GM21786 (cell line): ENCODE data around the gene MTA2.
"Not testable (repeated sequence)": the region's sequence is repeated elsewhere in the genome, so short reads cannot be mapped to it uniquely, and the experiment has no call there.

ENCODE experiments used
- ATAC-seq: cut with Tn5 transposase; IDR thresholded peaks from one replicate; pipeline ENCODE4 v1.9.1; 2021; ENCODE audit not compliant: unreplicated experiment

MTA2 gene

DNA sequence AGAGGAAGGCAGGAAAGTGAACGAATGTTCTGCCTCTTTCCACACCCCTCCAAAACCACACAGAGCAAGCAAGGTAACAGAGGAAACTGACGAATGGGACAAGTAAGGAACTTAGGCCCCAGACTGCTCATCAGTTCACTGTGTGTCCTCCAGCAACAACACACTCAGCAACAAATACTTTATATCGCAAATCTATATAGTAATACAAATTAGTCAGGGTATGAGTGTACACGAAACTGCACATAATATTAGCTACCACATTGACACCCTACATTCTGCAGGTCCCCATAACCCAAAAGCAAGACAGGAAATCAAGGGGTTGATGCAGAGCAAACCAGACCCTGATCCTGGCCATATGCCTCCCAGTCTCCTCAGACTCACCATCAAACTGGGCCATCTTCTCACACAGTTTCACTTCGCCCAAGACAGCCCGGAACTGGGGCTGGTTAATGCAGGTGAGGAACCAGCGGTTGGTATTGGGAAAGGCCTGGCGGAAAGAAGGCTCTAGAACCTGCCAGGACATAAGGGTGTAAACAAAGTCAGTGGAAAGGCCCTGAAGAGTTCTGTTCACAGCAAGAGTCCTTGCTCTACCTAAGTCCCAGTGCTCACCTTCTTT is 34.5 kb downstream of the MTA2 start:
- ATAC-seq = no peak

DNA sequence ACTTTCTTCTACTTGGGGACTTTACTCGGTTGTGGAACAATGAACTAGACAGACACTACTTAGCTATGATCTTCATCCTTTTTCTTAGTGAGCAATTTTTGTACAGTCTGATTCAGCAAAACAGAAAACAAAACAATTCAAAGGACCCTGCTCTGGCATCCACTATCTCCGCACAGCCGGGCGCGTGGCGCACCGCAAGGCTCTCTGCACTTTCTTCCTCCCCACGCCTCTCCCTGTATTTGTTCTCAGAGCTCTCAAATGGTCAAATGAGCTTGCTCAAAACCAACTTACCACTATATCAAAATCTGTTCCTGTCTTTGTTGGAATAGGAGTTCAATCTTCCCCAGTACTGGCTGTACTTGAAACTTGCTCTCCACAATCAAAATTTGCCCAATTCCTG is 35.4 kb downstream of the MTA2 start:
- no peak for ATAC-seq

- ATAC-seq = no peak
These were observed 36.4 kb downstream of the MTA2 start for GRCh38 chr11:62565100-62565802.

DNA sequence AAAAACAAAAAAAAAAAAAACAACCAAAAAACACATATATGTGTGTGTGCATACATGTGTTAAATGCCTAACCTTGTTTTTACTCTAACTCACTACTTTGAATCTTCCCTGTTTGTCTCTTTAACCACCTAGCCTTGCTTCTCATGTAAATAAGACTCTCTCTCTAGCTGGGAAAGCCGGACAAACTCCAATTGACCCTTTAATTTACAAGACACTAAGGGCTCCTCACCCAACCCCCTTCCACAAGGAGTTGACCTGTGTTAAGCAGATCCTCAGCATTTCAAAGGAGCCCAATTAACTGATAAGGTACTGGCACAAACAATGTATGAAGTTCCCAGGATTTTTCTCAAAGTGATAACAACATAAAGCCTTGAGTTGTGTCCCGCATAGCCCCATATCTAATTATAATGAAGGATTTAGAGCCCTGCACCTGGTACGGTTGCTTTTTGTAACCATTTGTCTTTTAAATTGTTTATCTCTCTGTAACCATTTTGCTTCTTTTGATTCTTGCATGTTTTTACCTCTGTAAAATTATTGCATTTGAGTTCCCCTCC is 39.9 kb downstream of the MTA2 start:
- ATAC-seq = not testable (repeated sequence)

- no peak for ATAC-seq
These were observed 41.0 kb downstream of the MTA2 start for GRCh38 chr11:62560566-62561103.

DNA sequence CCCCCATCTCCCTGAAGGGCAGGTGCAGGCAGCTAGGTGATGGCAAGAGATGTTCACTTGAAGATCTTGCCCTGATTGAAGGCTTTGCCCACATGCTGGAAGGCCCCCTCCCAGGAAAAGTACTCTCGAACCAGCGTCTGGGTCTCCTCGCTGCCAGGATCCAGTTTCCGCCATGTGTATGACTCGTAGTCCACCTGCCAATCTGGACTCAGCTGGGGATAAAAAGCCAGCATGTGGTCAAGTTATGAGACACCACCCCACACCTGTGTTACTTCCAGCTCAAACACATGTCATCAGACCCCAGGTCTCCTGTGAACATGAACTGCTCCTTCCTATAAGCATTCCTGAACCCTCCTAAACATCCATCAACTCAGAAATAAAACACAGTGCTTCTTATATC is 42.0 kb downstream of the MTA2 start:
- not testable (repeated sequence) for ATAC-seq

DNA sequence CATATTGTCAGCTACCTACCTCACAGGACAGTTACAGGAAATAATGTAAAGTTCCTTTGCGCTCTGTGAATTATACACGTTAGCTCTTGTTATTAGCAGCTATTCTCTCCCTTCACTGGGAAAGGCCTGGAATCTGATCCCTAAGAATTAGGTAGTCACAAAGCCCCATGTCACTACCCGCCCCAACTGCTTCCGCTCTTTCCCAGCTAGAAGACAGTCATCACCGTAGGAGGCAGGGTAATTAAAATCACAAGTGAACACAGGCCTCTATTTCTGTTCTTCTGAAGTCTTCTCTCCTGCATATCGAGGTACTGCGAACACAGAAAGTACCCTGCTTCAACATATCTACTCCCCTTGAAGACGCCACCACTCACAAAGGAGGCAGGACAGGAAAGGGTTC is 42.5 kb downstream of the MTA2 start:
- no peak for ATAC-seq

DNA sequence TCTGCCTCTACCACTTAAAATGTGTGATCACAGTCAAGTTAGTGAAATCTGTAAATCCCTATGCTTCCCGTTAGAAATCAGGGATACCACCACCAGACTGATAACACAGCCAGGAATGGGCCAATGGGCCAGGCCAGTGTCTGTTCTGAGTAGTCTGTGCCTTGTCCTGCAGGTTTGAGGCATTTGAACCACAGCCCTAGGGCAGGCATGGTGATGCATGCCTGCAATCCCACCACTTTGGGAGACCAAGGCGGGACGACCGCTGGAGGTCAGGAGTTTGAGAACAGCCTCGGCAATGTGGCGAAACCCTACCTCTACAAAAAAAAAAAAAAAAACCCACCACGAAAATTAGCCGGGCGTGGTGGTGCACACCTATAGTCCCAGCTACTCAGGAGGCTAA is 43.0 kb downstream of the MTA2 start:
- ATAC-seq = no peak

DNA sequence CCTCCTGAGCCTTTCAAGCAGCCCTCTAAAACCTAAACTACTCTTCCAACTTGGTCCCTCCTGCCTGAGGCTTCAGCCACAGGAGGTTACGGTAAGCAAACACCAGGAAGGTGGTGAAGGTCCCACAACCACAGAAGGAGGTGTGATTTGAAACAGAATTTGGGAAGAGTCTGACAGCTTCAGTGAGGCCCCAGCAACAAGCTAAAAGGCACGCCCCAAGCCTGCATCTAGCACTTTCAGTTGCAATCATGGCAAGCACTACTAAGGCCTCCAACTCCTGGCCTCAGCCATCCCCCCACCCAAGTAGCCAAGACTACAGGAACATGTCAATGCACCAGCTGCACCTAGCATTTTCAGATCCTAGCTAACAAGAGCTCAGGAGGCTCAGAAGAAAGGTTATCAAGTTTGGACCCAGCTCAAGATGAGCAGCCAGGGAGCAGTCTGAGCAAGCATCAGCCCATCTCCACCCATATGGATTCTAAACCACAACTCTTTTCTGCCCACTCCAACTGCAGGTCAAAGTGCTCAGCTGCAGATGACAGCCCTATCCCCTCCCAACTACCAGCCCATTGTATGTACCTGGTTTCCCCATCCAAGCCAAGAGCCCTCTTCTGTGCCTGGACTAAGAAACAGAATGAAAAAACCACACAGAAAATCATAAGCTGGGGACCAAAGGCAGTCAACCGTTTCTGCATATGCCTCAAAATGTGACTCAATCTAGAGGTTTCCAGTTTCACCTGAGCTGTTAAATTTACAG is 44.6 kb downstream of the MTA2 start:
- no peak for ATAC-seq

DNA sequence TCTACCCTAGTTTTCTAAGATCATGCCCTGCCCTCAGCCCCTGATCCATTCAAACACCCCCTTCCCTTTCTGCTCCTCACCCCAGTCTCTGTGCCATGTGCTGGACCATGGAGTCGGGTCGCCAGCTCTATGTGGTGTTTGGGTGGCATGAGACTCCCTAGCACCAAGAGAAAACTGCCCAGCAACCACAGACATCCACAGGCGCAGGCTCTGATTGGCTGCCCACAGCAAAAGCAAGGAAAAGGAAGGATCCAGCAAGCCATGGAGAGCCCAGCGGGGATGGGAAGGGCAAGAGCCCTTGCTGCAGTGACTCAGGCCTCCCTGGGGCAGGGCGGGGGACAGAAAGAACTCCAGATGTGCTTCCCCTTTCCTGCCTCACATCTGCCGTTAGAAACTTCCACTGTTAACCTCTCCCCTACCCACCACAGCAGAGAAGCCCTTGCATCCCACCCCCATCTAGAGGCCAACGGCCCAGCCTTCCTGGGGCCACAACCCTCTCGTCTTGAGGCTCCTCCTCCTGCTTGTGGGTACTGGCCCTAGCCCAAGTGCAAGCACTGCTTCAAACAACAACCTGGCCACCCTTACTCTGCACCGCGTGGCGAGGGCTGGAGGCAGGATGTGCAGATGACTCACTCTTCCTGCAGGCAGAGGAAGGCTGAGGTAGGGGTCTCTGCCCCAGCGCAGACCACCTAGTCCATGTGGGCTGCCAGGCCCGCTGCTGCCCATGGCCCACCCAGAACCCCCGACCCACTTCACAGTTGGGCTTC is 45.4 kb downstream of the MTA2 start:
- ATAC-seq = peak; percentile 39

DNA sequence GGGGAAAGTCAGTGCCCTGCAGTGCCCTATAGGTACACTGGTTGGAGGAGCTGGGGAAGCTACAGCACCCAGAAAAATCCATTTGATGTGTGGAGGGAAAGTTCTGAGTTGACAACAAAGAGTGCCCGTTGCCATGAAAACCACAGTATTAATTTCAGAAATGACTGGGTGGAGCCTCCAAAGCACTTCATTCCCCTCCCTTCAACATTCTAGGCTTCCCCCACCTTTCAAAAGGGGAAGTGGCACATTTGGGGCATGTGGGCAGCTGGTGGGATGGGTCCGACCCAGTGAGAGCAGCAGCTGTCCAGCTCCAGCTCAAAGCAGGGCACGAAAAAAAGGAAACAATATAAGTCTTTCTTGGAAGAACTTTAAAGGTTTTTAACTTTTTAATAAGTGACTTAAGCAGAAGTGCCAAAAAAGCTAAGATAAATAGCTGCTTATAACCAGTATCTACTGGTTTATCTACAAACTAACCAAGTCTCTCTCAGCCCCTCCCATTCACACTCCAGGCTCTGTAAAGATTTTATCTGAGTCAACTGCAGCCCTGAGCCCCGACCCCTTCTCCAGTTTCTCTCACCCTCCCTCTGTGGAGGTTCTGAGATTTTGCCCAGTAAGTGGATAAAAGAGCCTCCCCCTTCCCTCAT is 46.1 kb downstream of the MTA2 start:
- peak; percentile 40 for ATAC-seq

DNA sequence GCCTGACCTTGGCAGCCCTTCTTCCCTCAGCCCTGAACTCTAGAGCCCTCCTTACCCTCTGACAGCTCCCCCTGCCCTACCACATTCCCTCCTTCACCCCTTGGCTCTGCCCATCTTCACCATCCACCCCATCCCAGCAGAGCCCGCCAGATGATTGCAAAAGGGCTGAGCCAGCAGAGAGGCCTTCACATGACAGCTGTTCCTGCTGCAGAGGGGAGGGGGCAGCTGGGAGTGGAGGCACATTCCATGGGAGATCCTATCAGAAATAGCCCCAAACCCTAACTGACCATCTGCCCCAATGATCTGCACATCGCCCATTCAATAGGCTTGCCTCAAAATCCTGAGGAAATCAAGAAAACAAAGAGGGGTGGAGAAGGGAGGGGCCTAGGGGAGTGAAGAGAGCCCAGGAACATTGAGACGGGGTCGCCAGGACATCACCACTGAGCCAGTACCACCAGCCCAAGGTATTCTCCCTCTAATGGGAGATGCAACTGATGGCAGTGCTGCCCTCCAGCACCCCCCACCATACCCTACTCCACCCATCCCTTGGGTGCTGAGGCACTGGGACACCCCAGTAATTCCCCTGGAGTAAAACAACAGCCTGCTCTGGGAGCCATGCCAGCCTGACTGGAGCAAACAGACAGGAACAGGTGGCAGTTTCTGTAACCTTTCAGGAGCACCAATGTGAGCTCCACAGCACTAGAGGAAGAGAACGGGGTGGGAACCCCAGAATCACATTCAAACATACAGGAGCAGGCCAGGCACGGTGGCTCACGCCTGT is 47.1 kb downstream of the MTA2 start:
- no peak for ATAC-seq

- ATAC-seq = no peak
These were observed 47.8 kb downstream of the MTA2 start for GRCh38 chr11:62553839-62554361.

GRCh38 chr11:62553080-62553838 is 48.4 kb downstream of the MTA2 start:
- ATAC-seq = no peak

DNA sequence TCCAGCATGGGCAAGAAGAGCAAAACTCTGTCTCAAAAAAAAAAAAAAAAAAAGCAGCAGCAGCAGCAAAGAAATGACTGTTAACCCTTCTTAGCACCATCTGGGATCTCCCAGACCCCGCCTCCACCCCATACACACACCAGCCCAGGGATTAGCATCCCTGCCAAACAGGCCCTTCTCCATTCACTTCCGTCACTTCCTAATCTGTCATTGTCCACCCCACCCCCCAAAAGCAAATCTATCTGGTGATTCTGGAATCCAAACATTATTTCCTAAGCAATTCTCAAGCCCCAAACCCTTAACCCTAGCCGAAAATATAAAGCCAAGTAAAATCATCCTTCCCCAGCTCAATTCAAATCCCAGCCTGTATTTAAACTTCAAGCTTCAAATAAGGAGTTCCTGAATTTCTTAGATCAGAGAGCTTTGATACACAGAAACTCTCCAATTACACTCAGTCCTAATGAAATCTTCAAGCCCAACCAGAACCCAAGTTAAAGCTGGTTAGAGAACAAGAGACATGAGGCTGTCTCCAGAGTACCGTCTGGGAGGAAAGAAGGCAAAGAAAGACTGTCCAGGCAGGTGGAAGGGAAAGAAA is 49.1 kb downstream of the MTA2 start:
- ATAC-seq = no peak

DNA sequence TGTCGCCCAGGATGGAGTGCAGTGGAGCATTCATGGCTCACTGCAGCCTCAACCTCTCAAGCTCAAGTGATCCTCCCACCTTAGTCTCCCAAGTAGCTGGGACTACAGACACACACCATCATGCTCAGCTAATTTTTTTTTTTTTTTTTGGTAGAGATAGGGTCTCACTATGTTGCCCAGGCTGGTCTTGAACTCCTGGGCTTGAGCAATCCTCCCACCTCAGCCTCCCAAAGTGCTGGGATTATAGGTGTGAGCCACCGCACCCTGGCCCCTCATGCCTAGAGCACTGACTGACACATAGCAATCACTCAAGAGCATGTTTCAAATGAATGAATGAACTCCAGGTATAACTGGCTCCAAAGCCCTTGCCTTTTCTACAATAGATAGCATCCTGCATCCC is 51.2 kb downstream of the MTA2 start:
- not testable (repeated sequence) for ATAC-seq

DNA sequence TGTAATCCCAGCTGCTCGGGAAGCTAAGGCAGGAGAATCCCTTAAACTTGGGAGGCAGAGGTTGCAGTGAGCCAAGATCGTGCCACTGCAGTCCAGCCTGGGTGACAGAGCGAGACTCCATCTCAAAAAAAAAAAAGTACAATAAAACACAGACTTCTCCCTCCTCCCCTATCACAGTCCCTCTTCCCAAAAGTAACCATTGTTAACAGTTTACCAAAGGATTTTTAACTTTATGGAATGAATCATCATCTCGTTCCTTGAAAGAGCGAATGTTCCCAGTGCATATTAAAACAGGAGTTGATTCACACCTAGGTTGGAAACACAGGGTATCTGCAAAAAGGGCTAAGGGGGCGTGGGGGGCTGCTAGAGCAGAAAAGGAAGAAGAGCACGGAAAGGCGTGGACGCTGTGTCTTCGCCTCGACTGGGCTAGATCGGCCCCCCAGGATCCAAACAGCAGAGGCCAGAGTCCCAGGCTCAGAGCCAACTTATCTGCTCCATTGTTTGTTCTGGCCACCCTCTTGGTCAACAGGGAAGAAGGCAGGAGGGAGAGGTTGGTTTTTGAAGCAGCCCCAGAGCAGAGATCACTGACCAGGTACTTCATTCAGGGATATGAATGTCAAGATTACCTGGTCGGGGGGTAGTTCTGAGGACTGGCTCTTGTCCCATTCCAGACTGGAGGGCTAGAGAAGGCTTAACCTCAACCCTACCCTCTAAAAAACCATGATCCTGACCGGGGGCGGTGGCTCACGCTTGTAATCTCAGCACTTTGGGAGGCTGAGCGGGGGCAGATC is 52.9 kb downstream of the MTA2 start:
- no peak for ATAC-seq
